Activated T-cell treated with anti-CD3 and anti-CD28 coated beads, Interleukin-2, amount 50 U/mL, for 1 hour (primary cell): ENCODE results near the gene PRUNE2.

Source experiments
- DNase-seq: peaks from one replicate; pipeline ENCODE4 v3.0.0-alpha.2; 2020

Gene PRUNE2

GRCh38 chr9:76562511-76562911 lies 343.4 kb downstream of the PRUNE2 start:
- DNase-seq = no peak

GRCh38 chr9:76561900-76562299 lies 344.0 kb downstream of the PRUNE2 start:
- DNase-seq = no peak
